Measurements from ENCODE around the gene TYMS. TPM values are rescaled to one million over a fixed set of nuclear protein-coding genes. Genes with fewer than 3 reads are reported as not detected.

The TYMS gene
- polyA plus RNA-seq, 3 donors = 1.2 to 2.2 (median 2.0) TPM

DNA sequence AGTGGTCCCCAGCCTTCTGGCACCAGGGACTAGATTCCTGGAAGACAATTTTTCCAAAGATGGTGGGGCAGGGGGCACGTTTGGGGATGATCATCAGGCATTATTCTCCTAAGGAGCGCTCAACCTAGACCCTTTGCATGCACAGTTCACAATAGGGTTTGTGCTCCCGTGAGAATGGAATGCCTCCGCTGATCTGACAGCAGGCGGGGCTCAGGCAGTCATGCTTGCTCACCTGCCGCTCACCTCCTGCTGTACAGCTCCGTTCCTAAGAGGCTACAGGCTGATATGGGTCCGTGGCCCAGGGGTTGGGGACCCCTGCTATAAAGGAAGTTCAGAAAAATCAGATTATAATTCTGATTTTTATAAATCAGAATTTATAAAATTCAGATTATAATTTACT lies 22.3 kb upstream of the TYMS start:
- 52 to 75% (median 72%) methylated on average over 8 of the region's 8 CpGs for WGBS, 3 donors
- no peak overlapping the region for H3K27ac ChIP-seq (ENCODE audit: low read depth, low read length)

DNA sequence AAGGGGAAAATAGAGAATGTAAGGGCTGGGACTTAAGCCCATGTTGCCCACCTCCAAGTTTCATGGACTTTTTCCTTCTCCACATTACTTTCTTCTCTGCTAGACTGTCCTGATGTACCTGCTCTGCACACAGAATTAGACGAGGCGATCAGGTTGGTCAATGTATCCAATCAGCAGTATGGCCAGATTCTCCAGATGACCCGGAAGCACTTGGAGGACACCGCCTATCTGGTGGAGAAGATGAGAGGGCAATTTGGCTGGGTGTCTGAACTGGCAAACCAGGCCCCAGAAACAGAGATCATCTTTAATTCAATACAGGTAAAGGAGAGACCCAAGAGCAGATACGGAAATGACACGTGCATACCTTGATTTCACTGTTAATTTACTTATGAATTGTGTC lies 16.2 kb upstream of the TYMS start:
- 89 to 96% (median 92%) methylated on average over 6 of the region's 6 CpGs for WGBS, 3 donors
- H3K27ac ChIP-seq (ENCODE audit: low read depth, low read length) = no peak overlapping the region

DNA sequence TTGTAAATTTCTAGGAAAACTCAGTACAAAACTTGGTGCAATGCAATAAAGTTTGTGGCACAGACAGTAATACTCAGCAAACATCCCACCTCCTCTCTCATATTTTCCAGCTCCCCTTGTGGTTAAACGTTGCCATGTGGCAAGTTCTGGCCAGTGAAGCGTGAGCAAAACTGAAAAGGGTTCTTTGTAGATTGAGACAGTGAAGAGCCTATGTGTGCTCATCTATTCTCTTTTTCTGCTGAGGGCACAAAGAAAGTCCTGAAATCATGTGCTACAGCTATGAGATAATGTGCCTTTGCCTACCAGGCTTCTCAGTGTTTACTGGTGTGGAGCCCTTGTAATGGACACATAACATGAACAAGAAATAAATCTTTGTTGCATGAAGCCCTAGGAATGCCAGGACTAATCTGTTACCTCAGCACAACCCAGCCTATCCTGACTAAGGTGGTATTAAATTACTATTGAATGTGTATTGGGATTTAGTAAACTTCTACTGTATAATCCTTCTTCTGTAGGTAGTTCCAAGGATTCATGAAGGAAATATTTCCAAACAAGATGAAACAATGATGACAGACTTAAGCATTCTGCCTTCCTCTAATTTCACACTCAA lies 13.0 kb upstream of the TYMS start:
- no peak overlapping the region for H3K27ac ChIP-seq (ENCODE audit: low read depth, low read length)
- WGBS, 3 donors = 44 to 52% (median 48%) methylated on average over 2 of the region's 2 CpGs

DNA sequence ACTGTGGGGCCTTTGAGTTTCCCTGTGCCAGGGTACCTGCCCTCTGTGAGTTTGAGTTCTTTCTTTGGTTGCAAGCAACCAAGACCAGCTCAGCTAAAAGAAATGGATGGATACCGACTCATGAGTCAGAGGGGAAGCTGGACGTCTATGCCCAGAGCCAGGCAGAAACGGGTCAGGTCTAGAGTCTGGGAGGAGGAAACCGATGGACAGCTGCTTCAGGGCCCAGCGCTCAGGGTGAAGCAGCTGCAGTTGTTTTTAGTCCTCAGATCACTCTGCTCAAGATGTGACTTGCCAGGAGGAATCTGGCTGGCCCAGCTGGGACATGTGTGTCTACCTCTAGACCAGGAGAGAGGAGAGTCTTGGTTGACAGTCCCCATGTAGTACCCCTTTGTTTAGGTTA lies 10.1 kb upstream of the TYMS start:
- no peak overlapping the region for H3K27ac ChIP-seq (ENCODE audit: low read depth, low read length)
- WGBS, 3 donors = 86 to 89% (median 88%) methylated on average over 5 of the region's 5 CpGs

DNA sequence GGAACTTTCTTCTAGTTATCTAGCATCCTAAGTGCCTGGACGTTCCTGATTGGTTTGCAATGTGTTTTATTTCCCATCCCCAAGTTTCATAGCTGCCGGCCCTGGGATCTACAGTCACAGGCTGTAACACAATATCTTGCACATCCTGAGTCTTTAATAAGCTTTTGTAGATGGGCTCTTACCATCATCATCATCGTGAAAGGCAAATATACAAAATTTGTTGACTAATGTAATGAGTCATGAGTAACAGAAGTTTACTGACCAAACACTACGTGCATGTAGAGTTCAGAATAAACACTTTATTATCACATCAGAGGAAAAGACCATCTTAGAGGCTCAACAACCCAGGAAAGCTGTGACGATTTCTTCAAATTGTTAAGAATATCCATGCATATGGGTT lies 8.1 kb upstream of the TYMS start:
- 67 to 85% (median 83%) methylated on average over 5 of the region's 5 CpGs for WGBS, 3 donors
- no peak overlapping the region for H3K27ac ChIP-seq (ENCODE audit: low read depth, low read length)

DNA sequence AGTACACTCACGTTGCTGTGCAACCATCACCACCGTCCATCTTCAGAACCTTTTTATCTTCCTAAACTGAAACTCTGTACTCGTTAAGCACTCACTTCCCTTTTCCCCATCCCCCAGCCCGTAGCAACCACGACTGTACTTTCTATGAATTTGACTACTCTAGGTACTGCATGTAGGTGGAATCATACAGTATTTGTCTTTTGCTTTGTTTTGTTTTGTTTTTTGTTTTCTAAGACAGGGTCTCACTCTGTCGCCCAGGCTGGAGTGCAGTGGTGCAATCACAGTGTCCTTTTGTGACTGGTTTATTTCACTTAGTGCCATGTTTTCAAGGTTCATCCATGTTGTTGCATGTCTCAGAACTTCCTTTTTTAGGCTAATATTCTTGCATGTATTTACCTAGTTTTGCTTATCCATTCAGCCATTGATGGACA lies 7.0 kb upstream of the TYMS start:
- H3K27ac ChIP-seq (ENCODE audit: low read depth, low read length) = no peak overlapping the region
- 32 to 67% (median 40%) methylated on average over 6 of the region's 6 CpGs for WGBS, 3 donors

DNA sequence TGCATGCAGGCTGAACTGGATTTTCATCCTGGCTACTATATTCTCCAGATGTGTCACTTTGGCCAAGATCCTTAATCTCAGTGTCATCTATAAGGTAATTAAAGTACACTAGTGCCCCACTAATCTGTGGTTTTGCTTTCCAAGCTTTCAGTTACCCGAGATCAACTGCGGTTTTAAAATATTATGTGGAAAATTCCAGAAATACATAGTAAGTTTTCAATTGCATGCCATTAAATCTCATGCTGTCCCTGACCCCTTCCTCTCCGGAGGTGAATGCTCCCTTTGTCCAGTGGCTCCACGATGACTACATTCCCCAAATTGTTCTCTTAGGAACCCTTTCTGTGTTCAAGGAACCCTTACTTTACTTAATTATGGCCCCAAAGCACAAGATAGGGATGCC lies 5.3 kb upstream of the TYMS start:
- WGBS, 3 donors = 65 to 86% (median 72%) methylated on average over 4 of the region's 4 CpGs
- H3K27ac ChIP-seq (ENCODE audit: low read depth, low read length) = no peak overlapping the region

DNA sequence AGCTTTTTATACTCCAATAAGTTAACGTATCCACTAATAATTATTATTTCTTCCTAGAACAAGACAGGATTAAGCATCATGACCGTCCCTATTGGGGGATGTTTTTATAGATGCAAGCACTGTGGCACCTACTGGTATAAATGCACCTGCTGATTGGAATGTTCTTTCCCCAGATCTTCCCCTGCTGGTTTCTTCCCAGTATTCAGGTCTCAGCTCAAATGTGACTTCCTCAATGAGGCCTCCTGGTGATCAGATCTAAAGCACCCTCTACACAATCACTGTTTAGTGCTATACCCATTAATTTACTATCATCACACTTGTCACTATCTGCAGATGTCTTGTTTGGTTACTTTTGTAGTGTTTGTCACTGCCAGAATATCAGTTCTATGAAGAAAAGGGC lies 3.9 kb upstream of the TYMS start:
- no peak overlapping the region for H3K27ac ChIP-seq (ENCODE audit: low read depth, low read length)
- WGBS, 3 donors = 92 to 95% (median 95%) methylated on average over 2 of the region's 2 CpGs

DNA sequence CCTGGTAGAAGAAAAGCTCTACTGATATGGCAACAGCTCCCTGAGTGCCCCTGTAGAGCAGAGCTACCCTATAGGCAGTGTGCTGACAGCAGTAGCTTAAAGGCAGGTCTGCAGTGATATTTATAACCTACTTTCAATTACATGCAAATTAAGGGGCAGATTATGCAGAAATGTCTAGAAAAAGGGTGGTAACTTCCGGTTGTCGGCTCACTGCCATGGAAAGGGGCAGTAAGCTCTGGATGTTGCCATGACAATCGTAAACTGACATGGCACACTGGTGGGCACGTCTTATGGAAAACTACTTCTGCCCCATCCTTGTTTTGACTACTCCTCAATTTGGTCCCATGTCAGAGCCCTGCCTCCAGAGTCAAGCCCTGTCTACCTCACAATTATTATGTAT lies 2.9 kb upstream of the TYMS start:
- no peak overlapping the region for H3K27ac ChIP-seq (ENCODE audit: low read depth, low read length)
- 94 to 97% (median 95%) methylated on average over 4 of the region's 4 CpGs for WGBS, 3 donors

DNA sequence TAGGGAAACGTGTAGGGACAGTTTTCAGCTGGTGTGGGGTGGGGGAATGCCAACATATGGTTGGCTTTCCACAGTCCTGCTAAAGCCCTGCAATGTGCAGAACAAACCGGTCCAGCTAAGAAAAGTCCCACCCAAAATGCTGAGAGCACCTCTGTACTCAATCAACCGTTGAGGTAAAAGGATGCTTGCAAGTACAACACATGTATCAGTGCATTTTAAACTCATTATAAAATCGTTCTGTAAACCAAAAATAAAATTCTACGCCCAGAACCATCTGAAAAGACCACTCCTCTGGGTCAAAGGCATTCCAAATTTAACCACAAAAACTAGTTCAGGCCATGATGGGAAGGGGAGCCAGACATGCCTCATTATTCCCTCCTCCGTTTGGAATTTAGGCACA lies 2.0 kb upstream of the TYMS start:
- H3K27ac ChIP-seq (ENCODE audit: low read depth, low read length) = no peak overlapping the region
- WGBS, 3 donors = 88 to 92% (median 90%) methylated on average over 6 of the region's 6 CpGs

DNA sequence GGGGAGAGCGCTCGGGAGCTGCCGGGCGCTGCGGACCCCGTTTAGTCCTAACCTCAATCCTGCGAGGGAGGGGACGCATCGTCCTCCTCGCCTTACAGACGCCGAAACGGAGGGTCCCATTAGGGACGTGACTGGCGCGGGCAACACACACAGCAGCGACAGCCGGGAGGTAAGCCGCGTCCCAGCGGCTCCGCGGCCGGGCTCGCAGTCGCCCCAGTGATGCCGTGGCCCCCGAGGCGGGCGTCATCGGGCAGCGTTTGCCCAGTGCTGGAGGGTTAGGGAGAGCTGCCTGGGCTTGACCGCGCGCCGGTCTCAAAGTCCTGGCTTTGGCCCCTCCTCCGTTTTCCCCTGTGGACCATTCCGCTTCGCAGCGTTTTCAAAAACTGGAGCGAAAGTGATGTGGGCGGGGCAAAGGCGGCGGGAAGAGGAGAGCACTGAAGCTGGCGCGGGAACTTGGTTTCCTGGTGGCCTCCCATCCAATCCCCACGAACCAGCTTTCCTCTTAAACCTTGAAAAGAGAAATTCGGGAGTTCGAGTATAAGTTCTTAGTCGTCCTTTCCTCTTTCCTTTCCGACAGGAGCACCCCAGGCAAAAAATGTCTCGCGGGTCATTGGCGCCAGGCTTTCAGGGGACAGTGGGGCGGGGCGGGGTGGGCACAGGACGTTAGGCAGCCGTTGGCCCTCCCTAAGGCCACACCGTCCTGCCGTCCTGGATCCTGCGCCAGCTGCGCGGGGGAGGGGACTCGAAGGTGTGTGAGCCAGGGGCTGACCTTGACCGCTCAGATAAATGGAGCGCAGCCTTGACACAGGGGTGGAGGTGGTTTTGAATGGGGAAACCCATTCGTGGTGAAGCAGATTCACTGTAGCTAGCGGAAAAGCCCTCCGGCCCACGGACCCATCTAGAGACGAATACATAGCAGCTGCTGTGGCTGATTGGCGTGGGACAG lies 821 bp downstream of the TYMS start:
- 2% methylated on average over 68 to 72 of the region's 72 CpGs for WGBS, 3 donors
- no peak overlapping the region for H3K27ac ChIP-seq (ENCODE audit: low read depth, low read length)

DNA sequence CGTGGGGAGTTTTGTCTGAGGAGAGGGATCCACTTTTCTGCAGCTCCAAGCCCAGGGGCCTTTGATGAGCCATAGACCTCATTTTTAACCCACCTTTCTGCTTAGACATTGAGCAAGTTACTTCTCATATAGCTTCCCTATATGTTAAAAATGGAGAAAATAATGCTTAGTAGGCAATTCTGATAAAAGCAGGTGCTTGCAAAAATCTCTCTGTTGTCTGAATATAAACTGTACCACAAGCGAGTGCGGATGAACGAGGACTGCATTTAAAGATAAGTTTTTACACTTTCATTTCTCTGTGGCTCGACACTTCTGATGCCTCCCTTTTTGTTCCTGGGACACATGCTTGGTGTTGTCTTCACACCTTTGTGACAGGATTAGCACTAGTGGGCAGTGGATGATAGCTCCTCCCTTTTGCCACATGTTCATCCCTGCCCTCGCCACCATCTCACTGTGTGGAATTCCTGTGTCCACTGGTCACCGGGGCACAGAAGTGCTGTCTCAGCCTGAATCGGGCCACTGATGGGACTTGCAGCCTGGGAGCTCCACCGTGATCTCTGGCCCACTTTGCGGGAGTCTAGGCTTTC lies 1.6 kb downstream of the TYMS start:
- no peak overlapping the region for H3K27ac ChIP-seq (ENCODE audit: low read depth, low read length)
- 76 to 86% (median 84%) methylated on average over 10 of the region's 10 CpGs for WGBS, 3 donors

DNA sequence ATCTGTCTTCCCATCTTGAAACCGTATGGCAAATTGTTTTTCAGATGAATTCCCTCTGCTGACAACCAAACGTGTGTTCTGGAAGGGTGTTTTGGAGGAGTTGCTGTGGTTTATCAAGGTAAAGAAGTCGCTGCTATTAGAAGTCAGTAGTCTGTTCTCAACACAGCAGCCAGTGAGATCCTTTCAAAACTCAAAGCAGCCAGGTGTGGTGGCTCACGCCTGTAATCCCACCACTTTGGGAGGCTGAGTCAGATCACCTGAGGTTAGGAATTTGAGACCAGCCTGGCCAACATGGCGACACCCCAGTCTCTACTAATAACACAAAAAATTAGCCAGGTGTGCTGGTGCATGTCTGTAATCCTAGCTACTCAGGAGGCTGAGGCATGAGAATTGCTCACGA lies 2.1 kb downstream of the TYMS start:
- H3K27ac ChIP-seq (ENCODE audit: low read depth, low read length) = no peak overlapping the region
- 88 to 93% (median 92%) methylated on average over 6 of the region's 6 CpGs for WGBS, 3 donors

DNA sequence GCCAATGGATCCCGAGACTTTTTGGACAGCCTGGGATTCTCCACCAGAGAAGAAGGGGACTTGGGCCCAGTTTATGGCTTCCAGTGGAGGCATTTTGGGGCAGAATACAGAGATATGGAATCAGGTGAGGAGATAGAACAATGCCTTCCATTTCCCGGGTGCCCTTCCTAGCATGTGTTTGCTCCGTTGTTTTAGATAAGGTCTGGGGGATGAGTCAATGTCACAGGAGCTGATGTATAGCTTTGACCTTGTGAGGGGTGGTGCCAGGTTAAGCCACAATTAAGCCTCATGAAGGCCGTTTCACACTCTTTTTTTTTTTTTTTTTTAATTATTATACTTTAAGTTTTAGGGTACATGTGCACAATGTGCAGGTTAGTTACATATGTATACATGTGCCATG lies 4.7 kb downstream of the TYMS start:
- peak overlapping the region; percentile 38 for H3K27ac ChIP-seq (ENCODE audit: low read depth, low read length)
- WGBS, 3 donors = 95 to 98% (median 98%) methylated on average over 4 of the region's 4 CpGs

DNA sequence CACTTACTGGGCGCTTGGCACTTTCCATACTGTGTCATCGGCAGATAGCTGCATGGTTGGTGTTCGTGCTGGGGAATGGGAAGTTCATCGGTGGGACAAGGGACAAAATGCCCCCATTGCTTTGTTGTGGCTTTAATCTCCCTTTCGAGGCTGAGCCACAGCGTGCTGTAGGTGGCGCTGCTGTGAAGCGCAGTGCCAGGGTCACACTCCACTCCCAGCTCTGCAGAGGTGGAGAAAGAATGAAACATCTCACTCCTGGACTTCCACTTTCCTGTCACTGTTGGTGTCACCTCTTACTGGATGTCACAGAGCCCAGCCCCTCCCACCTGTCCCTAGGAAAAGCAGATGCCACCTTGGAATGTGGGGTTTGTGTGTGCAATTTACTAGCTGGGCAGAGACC lies 8.7 kb downstream of the TYMS start:
- WGBS, 3 donors = 89 to 95% (median 94%) methylated on average over 8 of the region's 8 CpGs
- no peak overlapping the region for H3K27ac ChIP-seq (ENCODE audit: low read depth, low read length)

DNA sequence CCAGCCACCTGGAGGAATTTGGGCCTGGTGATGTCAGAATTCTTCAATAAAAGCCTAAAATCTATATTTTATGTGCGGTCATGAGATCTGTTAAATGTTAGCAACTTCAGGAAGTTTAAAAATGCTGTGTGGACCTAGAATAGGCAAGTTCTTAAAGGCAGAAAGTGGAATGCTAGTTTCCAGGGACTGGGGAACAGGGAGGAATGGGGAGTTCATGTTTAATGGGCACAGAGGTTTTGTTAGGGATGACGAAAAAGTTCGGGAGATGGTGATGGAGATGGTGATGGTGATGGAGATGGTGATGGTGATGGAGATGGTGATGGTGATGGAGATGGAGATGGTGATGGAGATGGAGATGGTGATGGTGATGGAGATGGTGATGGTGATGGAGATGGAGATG lies 9.2 kb downstream of the TYMS start:
- WGBS, 3 donors = 98 to 100% (median 98%) methylated on average over 3 of the region's 3 CpGs
- H3K27ac ChIP-seq (ENCODE audit: low read depth, low read length) = no peak overlapping the region

DNA sequence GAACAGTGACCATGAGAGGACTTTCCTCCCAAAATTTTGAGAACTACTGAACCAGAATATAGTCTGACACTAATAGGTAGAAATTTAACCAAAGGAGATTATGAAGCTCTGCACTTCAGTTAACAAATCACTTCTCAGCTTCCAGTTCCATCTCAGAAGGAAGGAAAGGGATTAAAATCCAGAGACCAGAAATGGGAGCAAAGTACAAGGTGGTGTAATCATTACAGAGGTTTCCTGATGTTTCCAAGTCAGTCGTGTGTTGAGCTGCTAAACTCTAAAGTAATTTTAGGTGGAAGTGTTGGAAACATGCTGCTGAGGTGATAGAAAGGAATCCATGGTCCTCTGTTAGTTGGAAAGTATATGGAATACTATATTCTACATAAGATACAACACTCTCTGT lies 10.8 kb downstream of the TYMS start:
- 44 to 48% (median 44%) methylated on average over 1 of the region's 1 CpG for WGBS, 3 donors
- no peak overlapping the region for H3K27ac ChIP-seq (ENCODE audit: low read depth, low read length)

DNA sequence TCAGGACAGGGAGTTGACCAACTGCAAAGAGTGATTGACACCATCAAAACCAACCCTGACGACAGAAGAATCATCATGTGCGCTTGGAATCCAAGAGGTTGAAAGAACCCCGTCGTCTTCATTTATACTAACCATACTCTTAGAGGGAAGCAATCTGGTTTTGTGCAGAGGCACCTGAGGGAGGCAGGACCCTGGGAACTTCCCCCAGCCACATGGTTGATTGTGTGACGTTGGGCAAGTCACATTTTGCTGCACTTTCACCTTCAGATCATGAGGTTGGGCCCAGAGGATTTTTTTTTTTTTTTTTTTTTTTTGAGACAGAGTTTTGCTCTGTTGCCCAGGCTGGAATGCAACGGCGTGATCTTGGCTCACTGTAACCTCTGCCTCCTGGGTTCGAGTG lies 11.6 kb downstream of the TYMS start:
- no peak overlapping the region for H3K27ac ChIP-seq (ENCODE audit: low read depth, low read length)
- 91 to 99% (median 94%) methylated on average over 8 of the region's 8 CpGs for WGBS, 3 donors

DNA sequence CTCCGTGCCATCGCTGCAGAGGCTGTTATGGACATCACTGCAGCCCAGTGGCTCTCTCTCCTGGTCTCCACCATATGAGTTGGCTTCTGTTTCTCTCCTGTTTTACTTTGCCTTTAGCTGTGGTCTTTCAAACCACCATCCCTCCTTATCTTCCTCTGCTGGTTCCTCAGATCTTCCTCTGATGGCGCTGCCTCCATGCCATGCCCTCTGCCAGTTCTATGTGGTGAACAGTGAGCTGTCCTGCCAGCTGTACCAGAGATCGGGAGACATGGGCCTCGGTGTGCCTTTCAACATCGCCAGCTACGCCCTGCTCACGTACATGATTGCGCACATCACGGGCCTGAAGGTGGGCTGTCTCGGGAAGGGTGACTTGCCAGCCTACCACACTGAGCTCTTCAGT lies 13.1 kb downstream of the TYMS start:
- 92 to 98% (median 93%) methylated on average over 11 of the region's 11 CpGs for WGBS, 3 donors
- no peak overlapping the region for H3K27ac ChIP-seq (ENCODE audit: low read depth, low read length)

DNA sequence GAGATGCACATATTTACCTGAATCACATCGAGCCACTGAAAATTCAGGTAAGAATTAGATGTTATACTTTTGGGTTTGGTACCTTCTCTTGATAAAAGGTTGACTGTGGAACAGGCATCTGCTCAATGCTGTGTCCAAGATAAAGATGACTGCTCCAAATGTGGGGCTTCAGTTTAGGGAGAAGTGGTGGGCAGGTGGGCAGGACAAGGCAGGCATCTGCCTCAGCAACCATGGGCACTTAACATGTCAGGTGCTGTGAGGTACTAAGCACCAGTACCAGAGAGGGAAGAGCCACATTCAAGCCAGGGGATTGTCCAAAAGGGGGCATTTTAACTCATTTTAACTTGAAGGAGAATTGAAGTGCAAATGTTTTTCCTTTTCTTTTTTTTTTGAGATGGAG lies 14.0 kb downstream of the TYMS start:
- H3K27ac ChIP-seq (ENCODE audit: low read depth, low read length) = no peak overlapping the region
- WGBS, 3 donors = 91 to 97% (median 94%) methylated on average over 1 of the region's 1 CpG
